ENCODE measurements around the gene MXRA8.
"Not testable (repeated sequence)": the region's sequence is repeated elsewhere in the genome, so short reads cannot be mapped to it uniquely, and the experiment has no call there.

The MXRA8 gene

GRCh38 chr1:1358433-1359271, at the start of gene MXRA8:
Gene MXRA8 (minus strand): TSS chr1:1358555. CDS start chr1:1358504, 51 bp downstream.
- no peak for DNase-seq (ENCODE audit: extremely low spot score)
- ChIA-PET CTCF (no interaction called here), POLR2A (interaction anchor here (2.3 kb wide), 1 partner anchor 16 kb away, joined by 8 read pairs; the partner anchor contains the start of gene AURKAIP1)
- no peak for TF ChIP-seq SP1 (IDR thresholded peaks at IDR 0.05)
- no peak for TF ChIP-seq ARNT (IDR thresholded peaks at IDR 0.05)
- TF ChIP-seq SUZ12 (IDR thresholded peaks at IDR 0.05): no peak
- TF ChIP-seq ZNF384 (IDR thresholded peaks at IDR 0.05): no peak
- TF ChIP-seq TARDBP (IDR thresholded peaks at IDR 0.05): no peak
- no peak for TF ChIP-seq LEF1 (IDR thresholded peaks at IDR 0.05; ENCODE audit: borderline replicate concordance)

DNA sequence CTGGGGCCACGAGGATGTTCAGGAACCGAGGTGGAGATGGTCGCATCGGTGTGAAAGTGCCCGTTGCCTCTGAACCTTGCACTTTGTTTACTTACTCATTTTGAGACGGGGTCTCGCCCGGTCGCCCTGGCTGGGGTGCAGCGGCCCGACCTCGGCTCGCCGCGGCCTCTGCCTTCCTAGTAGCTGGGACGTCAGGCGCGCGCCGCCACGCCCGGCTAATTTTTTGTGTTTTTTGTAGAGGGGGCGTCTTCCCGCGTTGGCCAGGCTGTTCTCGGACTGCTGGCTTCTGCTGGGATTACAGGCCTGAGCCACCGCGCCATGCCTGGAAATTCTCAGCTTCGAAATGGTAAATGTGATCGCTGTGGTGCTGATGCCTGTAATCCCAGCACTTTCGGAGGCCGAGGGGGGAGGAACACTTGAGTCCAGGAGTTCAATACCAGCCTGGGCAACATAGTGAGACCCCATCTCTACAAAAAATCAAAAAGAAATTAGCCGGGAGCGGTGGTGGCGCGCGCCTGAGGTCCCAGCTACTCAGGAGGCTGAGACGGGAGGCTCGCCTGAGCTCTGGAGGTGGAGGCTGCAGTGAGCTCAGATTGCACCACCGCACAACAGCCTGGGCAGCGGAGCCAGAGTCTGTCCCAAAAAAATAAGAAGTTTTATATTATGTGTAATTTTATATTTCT, 49.4 kb upstream of the MXRA8 start:
- POLR2A ChIA-PET: interaction anchor here (0.6 to 2.1 kb wide), 18 partner anchors 8 to 102 kb away, joined by 3 to 15 read pairs (median 6); partner anchors contain the start of genes ANKRD65, ATAD3C, AURKAIP1 and CCNL2
- TF ChIP-seq ARNT (IDR thresholded peaks at IDR 0.05) (no peak), TARDBP (IDR thresholded peaks at IDR 0.05) (no peak), FOXM1 (IDR thresholded peaks at IDR 0.05; ENCODE audit: borderline replicate concordance) (no peak), ZNF384 (IDR thresholded peaks at IDR 0.05) (no peak), NFRKB (IDR thresholded peaks at IDR 0.05) (no peak), HDGF (IDR thresholded peaks at IDR 0.05; ENCODE audit: borderline replicate concordance) (no peak), SP1 (IDR thresholded peaks at IDR 0.05) (no peak), ELF4 (IDR thresholded peaks at IDR 0.05) (no peak), FOXK2 (IDR thresholded peaks at IDR 0.05) (no peak)
- CTCF ChIA-PET: interaction anchor here (0.6 kb wide), 1 partner anchor 36 kb away, joined by 3 read pairs; no protein-coding TSS in a partner anchor
- no peak for DNase-seq (ENCODE audit: extremely low spot score)

DNA sequence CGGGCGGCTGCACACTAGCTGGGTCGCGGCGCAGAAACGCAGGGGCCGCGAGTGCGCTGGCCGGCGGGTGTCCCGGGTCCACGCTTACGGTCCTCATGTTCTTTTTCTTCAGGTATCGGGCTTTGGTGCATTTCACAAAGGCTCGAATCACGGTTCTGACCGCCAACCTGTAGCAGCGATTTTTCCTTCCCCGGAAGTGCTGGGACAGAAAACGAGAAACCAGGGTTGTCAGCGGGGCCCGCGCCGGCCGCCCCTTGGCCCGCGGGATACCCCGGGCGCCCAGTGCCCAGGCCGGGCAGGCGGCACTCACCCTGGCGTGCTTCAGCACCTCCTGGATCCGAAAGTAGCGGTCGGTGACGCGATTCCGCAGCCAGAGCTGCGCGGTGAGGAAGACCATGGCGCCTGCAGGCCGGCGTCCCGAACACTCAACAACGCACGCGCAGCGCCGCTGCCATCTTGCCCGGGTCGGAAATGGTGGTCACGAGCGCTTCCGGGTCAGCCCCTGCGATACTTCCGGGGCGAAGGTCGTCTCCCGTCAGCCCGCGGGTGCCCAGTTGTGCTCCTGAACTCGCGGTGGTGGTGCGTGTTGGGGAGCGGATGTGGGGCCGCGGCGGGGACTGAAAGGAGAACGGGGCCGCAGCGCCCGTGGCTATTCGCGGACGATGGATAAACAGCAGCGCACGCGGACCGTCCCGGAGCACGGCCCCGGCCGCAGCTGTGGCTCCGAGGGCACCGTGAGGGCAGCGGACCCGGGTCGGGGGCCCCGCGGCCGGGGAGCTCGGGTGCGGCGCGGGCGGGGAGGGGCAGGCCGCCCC, 48.7 kb upstream of the MXRA8 start, which contains the start of gene MRPL20:
TSS of gene MRPL20 (minus strand) at position 473 of the 815 bp plus-strand sequence. CDS start at position 397, 76 bp downstream.
- TF ChIP-seq BHLHE40 (IDR thresholded peaks at IDR 0.05; ENCODE audit: borderline replicate concordance) (no peak), LEF1 (IDR thresholded peaks at IDR 0.05; ENCODE audit: borderline replicate concordance) (peak; percentile 42; the same call in 1 of the 2 replicates), ARNT (IDR thresholded peaks at IDR 0.05) (0 out of 2 replicates have a peak, but pooled peaks have one; percentile 13), FOXA1 (IDR thresholded peaks at IDR 0.05) (no peak), PKNOX1 (IDR thresholded peaks at IDR 0.05) (peak; percentile 58; the same call in 1 of the 2 replicates), ELF4 (IDR thresholded peaks at IDR 0.05) (peak; percentile 91), NFRKB (IDR thresholded peaks at IDR 0.05) (no peak)
- ChIA-PET POLR2A (interaction anchor here (0.6 to 2.1 kb wide), 17 partner anchors 8 to 102 kb away, joined by 3 to 15 read pairs (median 6); partner anchors contain the start of genes ANKRD65, ATAD3C, AURKAIP1 and CCNL2), CTCF (interaction anchor here (0.6 kb wide), 1 partner anchor 35 kb away, joined by 3 read pairs; no protein-coding TSS in a partner anchor)
- peak; percentile 93 for DNase-seq (ENCODE audit: extremely low spot score)

- CTCF ChIA-PET: no interaction called here
- POLR2A ChIA-PET: interaction anchor here (0.9 to 2.1 kb wide), 5 partner anchors 9 to 31 kb away, joined by 4 to 15 read pairs (median 6); partner anchors contain the start of gene AURKAIP1
- no peak for DNase-seq (ENCODE audit: extremely low spot score)
- TF ChIP-seq ARNT (IDR thresholded peaks at IDR 0.05): no peak
- no peak for TF ChIP-seq ELF4 (IDR thresholded peaks at IDR 0.05)
- no peak for TF ChIP-seq LEF1 (IDR thresholded peaks at IDR 0.05; ENCODE audit: borderline replicate concordance)
These were observed 47.9 kb upstream of the MXRA8 start for GRCh38 chr1:1406101-1406820.

DNA sequence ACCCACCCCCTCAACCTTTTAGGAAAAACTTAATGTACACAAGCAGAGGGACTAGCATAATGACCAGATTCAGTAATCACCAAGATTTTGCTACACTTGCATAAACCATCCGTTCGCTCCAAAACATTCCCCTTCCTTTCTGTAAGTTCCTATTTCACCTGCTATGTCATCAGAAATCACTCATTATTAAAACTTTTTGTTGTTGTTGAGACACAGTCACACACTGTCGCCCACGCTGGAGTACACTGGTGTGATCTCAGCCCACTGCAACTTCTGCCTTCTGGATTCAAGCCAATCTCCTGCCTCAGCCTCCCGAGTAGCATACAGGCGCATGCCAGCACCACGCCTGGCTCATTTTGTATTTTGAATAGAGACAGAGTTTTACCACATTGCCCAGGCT, 45.3 kb upstream of the MXRA8 start:
- DNase-seq (ENCODE audit: extremely low spot score): no peak
- TF ChIP-seq FOXK2 (IDR thresholded peaks at IDR 0.05): no peak
- no peak for TF ChIP-seq SP1 (IDR thresholded peaks at IDR 0.05)
- TF ChIP-seq HDGF (IDR thresholded peaks at IDR 0.05; ENCODE audit: borderline replicate concordance): no peak
- no peak for TF ChIP-seq FOXA1 (IDR thresholded peaks at IDR 0.05)
- POLR2A ChIA-PET: no interaction called here

GRCh38 chr1:1402901-1403392, 44.6 kb upstream of the MXRA8 start:
- ChIA-PET CTCF (interaction anchor here (0.7 to 1.4 kb wide), 5 partner anchors 11 to 102 kb away, joined by 3 to 9 read pairs (median 4); no protein-coding TSS in a partner anchor), POLR2A (interaction anchor here (0.7 to 1.4 kb wide), 5 partner anchors 12 to 102 kb away, joined by 3 to 4 read pairs (median 4); no protein-coding TSS in a partner anchor)
- DNase-seq (ENCODE audit: extremely low spot score): not testable (repeated sequence)

More for the DNA sequence above, 45.3 kb upstream of the MXRA8 start:
- CTCF ChIA-PET: no interaction called here

All from HEK293T (cell line).